HG03139 (cell line): Measurements from ENCODE around the gene XPR1.
"Not testable (repeated sequence)": the region's sequence is repeated elsewhere in the genome, so short reads cannot be mapped to it uniquely, and the experiment has no call there.

Experiments
- ATAC-seq: cut with Tn5 transposase; IDR thresholded peaks from one replicate; pipeline ENCODE4 v1.9.1; 2021; ENCODE audit not compliant: unreplicated experiment

Gene XPR1

DNA sequence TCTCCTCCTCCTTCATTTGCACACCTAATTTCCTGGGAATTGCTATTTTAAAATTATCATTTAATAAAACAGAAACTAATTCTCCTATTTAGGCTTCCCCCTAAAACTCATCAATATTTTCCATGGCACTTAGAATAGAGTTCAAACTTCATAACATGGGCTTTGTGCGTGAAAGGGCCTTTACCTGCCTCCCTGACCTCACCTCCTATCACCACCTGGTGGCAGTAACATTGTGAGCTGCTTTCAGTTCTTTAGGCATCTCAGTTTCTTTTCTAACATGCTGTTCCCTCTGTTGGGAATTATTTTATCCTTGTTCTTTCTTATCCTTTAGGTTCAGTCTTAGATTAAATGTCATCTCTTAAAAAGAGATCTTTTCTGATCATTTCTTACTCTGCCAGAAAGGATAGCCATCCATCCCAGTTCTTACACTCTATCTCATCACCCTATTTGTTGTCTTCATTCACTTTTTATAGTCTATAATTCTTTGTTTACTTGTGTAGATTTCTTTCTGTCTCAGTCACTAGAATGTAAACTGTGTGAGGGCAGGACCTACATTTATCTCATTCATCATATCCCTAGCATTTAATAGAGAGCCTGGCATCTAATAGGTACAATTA, 147.1 kb downstream of the XPR1 start:
- no peak for ATAC-seq

DNA sequence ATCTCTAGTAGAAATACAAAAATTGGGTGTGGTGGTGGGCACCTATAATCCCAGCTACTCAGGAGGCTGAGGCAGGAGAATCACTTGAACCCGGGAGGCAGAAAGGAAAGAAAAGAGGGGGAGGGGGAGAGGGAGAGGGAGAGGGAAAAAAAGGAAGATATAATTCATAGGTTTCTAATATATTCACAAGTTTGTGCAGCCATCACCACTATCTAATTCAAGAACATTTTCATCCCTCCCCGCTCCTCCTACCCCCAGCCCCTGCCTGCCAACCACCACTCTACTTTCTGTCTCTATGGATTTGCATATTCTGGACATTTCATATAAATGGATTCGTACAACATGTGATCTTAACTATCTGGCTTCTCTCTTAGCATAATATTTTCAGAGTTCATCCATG, 147.8 kb downstream of the XPR1 start:
- no peak for ATAC-seq

GRCh38 chr1:180781718-180782117, 149.9 kb downstream of the XPR1 start:
- ATAC-seq: no peak

DNA sequence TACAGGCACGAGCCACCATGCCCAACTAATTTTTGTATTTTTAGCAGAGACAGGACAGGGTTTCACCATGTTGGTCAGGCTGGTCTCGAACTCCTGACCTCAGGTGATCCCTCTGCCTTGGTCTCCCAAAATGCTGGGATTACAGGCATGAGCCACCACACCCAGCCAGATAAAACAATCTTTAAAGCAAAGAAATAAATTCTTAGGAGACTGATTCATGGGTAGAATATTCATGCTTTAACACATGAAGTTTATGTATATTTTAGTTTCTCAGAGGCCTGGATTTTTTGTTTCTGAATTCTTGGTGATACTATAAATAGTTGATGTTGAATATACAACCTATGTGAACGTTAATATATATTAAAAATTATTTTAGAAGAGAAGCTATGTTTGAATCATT, 153.5 kb downstream of the XPR1 start:
- no peak for ATAC-seq

DNA sequence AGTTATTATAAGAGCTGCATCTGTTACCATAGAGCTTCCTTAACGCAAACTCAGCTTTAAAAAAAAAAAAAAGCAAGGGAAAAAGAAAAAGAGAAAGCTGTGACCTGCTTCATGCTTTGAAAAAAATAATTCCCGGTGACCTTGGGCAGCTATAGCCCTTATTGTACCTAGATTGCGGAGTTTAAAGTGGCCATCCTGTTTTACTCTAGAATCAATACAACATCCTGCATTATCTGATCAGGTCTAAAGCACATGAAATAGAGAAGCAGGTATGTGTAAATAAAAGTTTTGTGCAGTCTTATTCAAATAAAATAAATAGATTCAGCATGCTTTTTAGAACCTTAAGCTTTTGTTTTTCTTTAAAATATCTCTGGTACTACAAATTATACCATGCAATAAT, 154.1 kb downstream of the XPR1 start:
- no peak for ATAC-seq

- no peak for ATAC-seq
Measured at GRCh38 chr1:180786624-180787023, 154.8 kb downstream of the XPR1 start.

GRCh38 chr1:180787628-180788307, 155.9 kb downstream of the XPR1 start:
- ATAC-seq: no peak

GRCh38 chr1:180789460-180789859, 157.6 kb downstream of the XPR1 start:
- ATAC-seq: no peak

GRCh38 chr1:180791152-180791551, 159.3 kb downstream of the XPR1 start:
- ATAC-seq: not testable (repeated sequence)

GRCh38 chr1:180791806-180792205, 160.0 kb downstream of the XPR1 start:
- no peak for ATAC-seq

- ATAC-seq: no peak
Measured at GRCh38 chr1:180793451-180793850, 161.6 kb downstream of the XPR1 start.

DNA sequence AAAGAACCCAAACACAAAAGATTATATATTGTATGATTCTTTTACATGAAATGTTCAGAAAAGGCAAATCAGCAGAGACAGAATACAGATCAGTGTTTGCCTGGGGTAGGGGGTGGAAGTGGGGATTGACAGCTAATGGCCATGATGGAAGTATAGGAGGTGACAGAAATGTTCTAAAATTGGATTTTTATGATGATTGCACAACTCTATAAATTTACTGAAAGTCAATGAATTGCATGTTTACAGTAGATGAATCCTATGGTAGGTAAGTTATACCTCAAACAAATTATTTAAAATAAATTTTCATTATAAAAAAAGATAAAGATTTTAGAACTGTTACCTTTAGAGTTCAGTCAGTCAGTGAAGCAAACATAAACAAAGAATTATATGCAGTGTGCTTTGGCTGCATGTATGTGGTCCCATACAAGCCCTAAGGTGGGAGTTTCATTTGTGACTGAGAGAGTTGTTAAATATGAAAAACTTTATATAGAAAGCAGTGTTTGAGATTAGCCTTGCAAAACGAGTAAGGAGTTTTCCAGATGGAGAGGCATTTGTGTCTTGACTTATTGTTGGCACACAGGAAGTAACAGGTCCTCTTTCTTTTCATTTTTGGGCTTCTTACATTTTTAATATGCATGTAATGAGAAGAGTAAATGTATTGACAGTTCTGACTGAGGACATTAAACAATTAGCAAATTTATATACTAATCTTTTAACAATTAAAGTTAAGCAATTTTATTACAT, 165.2 kb downstream of the XPR1 start:
- no peak for ATAC-seq

DNA sequence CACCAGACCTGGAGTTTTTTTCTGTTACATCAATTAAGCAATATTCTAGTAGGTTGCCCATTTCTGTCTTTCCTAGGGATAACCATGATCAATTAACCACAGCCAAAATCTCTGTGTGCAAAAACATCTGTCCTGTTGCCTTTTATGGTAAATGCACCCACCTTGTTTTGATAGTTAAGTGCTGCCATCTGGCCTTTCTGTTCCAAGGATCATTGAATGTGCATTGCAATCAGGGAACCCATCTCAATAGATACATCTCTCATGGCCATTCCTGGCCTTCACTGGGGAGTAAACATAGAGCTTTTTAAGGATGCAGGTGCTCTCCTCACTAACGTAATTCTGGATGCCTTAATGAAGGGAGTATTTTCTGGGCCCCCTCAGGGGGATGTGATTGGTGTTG, 169.1 kb downstream of the XPR1 start:
- no peak for ATAC-seq

DNA sequence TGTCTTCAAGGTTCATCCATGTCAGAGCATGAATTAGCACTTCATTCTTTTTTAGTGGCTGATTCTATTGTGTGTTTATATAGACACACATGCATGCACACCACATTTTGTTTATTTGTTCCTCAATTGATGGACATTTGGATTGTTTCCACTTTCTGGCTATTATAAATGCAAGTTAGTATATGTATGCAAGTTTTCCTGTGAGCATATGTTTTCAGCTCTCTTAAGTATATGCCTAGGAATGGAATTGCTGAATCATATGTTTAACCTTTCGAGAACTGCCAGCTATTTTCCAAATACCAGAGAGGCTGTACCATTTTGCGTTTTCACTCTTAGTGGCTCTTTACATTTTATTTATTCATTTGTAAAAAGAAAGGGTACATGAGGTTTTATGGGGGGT, 171.0 kb downstream of the XPR1 start:
- ATAC-seq: no peak

GRCh38 chr1:180805316-180805715, 173.5 kb downstream of the XPR1 start:
- ATAC-seq: no peak

- ATAC-seq: no peak
Measured at GRCh38 chr1:180811298-180811697, 179.5 kb downstream of the XPR1 start.

DNA sequence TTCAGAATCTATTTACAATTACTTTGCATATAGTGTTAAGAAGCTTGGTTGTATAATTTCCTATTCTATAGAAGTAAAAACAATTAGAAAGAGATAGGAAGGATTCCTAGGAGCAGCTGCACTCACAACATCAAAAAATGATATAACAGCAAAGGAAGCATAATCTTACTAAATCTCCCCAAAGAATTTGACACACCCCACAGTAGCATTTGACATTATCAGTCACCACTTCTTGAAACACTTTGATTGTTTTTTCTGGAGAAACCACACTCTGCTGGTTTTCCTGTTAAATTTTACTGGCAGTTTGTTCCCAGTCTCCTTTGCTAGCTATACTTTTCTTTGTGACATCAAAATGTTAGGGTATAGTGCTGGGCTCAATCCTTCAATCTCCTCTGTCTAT, 180.1 kb downstream of the XPR1 start:
- ATAC-seq: no peak

- no peak for ATAC-seq
Measured at GRCh38 chr1:180814258-180814657, 182.4 kb downstream of the XPR1 start.

DNA sequence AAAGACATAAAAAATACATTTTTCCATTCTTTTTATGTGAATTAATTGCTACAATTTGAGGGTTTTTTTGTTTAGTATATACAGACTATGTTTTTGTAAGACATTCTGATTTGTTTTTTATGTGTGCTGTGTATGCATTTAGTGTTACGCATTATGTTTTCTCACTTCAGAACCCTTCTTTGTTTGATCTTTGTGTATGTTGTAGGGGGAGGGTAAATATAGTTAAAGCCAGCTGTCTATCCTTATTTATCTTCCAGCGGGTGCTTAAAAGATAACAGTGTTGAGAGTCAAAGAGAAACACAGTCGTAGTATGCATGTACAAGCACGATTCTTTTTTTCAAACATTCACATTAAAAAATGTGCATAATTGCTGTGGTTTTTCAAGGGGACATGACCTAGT, 183.4 kb downstream of the XPR1 start:
- ATAC-seq: no peak

- no peak for ATAC-seq
Measured at GRCh38 chr1:180816132-180816531, 184.3 kb downstream of the XPR1 start.

DNA sequence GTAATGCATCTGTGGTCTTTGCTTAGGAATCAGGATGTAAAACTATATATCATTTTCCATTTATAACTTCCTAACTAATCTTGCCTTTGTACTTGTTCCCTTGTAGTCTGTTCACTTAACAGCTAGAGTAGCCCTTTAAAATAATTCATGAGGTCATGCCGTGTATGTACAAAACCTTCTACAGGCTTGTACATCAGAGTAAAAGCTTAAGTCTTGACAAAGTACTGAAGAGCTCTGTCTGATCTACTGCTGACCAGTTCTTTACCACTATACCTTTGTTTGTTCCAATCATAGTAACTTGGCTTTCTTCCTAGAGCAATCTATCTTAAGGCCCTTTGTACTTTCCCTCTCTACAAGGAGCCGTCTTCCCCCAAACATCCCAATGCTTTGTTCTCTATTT, 190.1 kb downstream of the XPR1 start:
- ATAC-seq: no peak

DNA sequence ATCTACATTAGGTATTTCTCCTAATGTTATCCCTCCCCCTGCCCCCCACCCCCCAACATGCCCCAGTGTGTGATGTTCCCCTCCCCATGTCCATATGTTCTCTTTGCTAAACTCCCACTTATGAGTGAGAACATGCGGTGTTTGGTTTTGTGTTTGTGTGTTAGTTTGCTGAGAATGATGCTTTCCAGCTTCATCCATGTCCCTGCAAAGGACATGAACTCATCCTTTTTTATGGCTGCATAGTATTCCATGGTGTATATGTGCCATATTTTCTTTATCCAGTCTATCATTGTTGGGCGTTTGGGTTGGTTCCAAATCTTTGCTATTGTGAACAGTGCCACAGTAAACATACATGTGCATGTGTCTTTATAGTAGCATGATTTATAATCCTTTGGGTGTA, 199.7 kb downstream of the XPR1 start:
- not testable (repeated sequence) for ATAC-seq
